NCI-H526 (cell line): ENCODE data around the gene DDR1.
"Not testable (repeated sequence)": the region's sequence is repeated elsewhere in the genome, so short reads cannot be mapped to it uniquely, and the experiment has no call there.

Experiments used
- DNase-seq, 2 experiments: peaks; one replicate each; lab custom pipeline; 2025; lab: John Stamatoyannopoulos, UW

The DDR1 gene

DNA sequence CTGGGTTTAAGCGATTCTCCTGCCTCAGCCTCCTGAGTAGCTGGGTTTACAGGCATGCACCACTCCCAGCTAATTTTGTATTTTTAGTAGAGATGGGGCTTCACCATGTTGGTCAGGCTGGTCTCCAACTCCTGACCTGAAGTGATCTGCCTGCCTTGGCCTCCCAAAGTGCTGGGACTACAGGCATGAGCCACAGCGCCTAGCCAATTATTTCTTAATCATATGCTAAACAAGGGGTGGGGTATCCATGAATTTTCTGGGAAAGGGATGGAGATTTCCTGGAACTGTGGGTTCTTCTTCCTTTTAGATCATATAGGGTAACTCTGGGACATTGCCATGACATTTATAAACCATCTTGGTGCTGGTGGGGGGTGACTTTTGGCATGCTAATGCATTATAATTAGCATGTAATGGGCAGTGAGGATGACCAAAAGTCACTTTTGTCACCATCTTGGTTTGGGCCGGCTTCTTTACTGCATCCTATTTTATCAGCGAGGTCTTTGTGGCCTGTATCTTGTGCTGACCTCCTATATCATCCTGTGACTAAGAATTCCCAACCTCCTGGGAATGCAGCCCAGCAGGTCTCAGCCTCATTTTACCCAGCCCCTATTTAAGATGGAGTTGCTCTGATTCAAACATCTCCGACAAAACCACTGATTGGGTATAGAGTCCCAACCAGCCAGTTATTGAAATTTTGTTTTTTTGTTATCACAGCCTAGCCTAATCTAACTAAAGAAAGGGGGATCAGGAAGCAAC lies 29.9 kb upstream of the DDR1 start:
- no peak for DNase-seq

DNA sequence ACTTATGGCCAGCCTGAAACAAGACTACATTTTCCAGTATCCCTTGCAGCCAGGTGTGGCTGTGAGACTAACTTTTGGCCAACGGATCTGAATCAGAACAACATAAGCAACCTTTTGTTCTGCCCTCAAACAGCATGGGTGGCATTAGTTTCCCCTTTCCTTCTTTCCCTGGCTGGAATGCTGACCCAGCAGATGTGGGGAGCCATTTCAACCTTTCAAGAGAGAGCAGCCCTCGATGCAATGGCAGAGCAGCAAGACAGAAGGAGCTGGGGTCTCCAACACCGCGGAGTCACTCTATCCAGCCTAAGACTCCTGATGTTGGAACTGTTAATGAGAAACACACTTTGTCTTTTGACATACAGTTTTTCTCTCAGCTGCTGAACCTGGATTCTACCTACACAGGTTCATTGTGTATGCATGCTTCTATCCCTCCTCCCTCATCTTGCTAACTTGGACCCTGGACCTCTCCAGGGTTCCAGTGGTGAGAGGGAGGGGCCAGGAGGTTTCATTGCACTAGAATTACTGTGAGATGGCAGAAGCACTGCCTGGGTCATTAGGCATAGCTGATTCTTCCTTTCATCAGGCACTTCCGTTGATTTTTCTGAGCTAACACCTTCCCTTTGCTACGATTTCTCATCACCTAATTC lies 28.8 kb upstream of the DDR1 start:
- DNase-seq = no peak

DNA sequence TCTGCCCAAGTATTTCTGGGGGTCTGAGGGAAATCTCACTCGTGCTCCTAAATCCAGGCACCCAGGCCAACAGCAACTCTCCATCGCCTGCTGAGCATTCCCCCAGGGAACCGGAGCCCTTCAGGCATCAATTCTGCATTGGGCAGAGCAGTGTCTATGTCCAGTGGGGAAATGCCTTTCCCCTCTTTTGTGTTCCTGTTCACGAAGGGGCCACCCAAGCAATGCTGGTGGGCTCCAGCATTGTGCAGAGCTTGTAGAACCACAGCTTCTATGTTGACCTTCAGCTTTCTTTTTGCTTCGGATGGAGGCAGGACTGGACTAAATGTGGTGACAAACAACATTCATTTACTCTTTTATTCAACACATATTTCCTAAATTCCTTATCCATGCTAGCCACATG lies 27.2 kb upstream of the DDR1 start:
- DNase-seq = no peak

DNA sequence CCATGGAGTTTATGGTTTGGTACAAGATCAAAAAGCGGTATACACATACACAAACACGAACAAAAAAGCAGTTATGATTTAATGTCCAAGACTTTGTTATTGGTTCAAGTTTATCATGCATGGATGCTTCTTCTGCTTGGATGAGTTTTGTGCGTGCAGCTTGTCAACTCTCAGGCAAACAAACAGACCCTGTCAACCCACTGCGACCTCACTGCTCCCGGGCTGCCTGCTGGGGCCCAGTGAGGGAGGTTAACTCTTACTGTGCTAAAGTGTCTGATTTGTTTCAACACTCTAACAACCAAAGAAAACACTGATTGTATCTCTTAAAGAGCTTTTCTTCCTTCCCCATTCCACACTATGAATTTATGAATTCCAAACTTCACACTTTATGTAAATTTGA lies 26.8 kb upstream of the DDR1 start:
- peak in 1 of 2 experiments; percentile 20 for DNase-seq

DNA sequence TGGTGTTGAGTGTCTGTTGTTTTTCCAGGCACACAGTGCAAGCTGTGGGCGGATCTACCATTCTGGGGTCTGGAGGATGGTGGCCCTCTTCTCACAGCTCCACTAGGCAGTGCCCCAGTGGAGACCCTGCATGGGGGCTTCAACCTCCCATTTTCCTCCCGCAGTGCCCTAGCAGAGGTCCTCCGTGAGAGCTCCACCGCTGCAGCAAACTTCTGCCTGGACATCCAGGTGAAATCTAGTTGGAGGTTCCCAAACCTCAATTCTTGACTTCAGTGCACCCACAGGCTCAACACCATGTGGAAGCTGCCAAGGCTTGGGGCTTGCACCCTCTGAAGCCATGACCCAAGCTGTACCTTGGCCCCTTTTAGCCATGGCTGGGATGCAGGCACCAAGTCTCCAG lies 24.6 kb upstream of the DDR1 start:
- not testable (repeated sequence) for DNase-seq

DNA sequence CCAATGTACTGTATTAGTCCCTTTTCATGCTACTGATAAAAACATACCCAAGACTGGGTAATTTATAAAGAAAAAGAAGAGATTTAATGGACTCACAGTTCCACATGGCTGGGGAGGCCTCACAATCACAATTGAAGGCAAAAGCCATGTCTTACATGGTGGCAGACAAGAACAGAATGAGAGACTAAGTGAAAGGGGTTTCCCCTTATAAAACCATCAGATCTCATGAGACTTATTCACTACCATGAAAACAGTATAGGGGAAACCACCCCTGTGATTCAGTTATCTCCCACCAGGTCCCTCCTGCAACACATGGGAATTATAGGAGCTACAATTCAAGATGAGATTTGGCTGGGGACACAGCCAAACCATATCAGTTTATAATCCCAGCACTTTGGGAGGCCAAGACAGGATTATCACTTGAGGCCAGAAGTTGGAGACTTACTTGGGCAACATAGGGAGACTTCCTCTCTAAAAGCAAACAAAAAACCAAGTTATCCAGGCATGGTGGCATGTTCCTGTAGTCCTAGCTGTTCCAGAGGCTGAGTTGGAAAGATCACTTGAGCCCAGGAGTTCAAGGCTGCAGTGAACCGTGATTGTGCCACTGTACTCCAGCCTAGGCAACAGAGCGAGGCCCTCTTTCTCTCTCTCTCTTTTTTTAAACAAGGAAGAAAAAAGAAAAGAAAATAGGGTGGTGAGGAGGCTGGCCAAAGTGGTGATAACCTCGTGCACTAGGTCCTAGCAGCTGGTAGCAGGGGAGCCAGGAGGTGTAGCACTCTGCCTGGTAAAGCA lies 22.9 kb upstream of the DDR1 start:
- no peak for DNase-seq

- no peak for DNase-seq
Measured at GRCh38 chr6:30862156-30862875, 22.0 kb upstream of the DDR1 start.

- DNase-seq = no peak
Measured at GRCh38 chr6:30864325-30864724, 20.0 kb upstream of the DDR1 start.

DNA sequence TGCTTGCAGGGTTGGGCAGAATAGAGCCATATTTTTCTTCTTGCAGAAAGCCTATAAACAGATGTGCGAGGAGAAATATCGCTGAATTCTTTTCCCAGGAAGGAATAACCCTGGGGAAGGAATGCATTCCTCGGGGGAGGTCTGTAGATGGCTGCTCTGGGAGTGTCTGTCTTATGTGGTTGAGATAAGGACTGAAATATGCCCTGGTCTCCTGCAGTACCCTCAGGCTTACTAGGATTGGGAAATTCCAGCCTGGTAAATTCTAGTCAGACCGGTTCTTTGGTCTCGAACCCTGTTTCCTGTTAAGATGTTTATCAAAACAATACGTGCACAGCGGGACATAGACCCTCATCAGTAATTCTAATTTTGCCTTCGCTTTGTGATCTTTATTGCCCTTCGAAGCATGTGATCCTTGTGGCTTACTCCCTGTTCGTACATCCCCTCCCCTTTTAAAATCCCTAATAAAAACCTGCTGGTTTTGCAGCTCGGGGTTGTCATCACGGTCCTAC lies 15.0 kb upstream of the DDR1 start:
- not testable (repeated sequence) for DNase-seq

- DNase-seq = no peak
Measured at GRCh38 chr6:30870546-30870945, 13.8 kb upstream of the DDR1 start.

DNA sequence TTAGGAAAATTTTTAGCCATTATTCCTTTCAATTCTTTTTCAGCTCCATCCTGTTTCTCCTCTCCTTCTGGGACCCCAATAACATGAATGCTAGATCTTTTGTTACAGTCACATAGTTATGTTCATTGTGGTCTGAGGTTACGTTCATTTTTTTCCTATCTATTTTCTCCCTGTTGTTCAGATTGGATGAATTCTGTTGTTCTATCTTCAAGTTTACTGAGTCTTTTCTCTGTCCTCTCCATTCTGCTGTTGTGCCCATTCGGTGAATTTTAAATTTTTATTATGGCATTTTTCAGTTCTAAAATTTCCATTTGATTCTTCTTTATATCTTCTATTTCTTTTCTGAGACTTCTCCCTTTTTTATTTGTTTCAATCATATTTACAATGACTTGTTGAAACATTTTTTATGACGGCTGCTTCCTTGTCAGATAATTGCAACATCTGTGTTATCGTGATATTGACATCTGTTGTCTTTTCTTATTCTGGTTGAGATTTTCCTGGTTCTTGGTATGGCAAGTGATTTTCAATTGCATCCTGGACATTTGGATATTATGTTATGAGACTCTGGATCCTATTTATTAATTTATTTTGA lies 12.6 kb upstream of the DDR1 start:
- no peak for DNase-seq

- DNase-seq = no peak
Measured at GRCh38 chr6:30873137-30873640, 11.1 kb upstream of the DDR1 start.

DNA sequence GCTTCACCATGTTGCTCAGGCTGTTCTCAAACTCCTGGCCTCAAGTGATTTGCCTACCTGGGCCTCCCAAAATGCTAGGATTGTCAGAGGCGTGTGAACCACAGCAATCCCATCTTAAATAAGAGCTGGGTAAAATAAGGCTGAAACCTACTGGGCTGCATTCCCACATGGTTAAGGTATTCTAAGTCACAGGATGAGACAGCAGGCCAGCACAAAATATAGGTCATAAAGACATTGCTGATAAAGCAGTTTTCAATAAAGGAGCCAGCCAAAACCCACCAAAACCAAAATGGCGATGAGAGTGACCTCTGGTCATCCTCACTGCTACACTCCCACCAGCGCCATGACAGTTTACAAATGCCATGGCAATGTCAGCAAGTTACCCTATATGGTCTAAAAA lies 10.5 kb upstream of the DDR1 start:
- DNase-seq = not testable (repeated sequence)

GRCh38 chr6:30875244-30876038 lies 8.9 kb upstream of the DDR1 start:
- DNase-seq = peak; percentile 92 to 94

DNA sequence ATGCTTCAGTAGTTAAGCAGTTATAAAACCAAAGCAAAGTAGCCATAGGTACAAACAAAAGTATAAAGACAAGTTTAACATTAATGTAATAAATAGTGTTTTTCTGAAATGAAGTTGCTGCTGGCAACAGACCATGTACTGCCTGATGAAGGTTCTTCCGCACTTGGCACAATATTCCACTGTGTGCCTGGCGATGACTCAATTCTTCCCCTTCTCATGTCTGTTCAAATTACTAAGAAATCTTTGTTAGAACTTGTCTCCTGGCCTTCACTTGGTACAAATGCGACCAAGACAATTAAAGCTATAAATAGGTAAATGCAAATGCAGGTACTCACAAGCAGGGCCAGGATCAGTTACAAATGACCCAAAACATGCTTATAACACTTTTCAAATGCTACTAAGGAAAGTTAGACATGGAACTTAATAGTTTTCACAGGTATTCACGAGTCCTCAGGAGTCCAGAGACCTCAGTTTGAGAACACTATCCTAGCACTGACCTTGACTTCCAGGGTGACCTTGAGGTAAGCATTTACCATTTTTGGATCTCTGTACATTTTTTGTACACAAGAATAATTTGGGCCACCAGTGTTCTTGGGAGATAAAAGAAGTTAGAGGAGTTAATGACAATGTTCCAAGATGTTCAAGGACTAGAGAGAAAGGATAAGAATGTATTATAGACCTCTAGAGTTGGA lies 8.1 kb upstream of the DDR1 start:
- DNase-seq = no peak

- DNase-seq = peak; percentile 69 to 94
Measured at GRCh38 chr6:30877419-30878262, 6.7 kb upstream of the DDR1 start.

GRCh38 chr6:30879684-30880427 lies 4.5 kb upstream of the DDR1 start:
- DNase-seq = no peak

DNA sequence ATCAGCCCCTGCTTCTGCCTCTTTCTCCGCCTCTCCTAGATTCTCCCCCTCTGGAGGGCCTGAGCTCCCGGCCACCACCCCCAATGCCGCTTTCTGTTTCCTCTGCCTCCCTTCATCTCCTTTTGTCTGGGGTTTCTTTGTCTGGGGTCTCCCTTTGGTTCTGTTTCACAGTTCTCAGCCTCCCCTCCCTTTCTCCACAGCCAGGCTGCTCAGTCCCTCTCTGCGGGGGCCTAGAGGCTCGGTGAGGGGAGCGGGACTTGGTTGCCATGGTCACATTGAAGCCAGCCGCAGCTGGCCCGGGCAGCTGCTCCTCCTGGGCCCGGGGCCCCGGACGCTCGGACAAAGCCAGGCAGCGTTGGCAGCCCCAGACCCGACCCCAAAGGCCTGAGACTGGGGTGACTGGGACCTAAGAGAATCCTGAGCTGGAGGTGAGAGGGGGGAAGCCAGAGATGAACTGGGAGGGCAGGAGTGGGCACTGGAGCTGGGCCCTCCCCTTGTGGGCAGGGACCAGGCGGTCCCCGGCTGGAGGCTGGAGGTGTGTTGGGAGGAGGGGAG lies 3.5 kb upstream of the DDR1 start:
- DNase-seq = peak in 1 of 2 experiments; percentile 28
